ENCODE measurements around the gene ADAMTS16.

DNA sequence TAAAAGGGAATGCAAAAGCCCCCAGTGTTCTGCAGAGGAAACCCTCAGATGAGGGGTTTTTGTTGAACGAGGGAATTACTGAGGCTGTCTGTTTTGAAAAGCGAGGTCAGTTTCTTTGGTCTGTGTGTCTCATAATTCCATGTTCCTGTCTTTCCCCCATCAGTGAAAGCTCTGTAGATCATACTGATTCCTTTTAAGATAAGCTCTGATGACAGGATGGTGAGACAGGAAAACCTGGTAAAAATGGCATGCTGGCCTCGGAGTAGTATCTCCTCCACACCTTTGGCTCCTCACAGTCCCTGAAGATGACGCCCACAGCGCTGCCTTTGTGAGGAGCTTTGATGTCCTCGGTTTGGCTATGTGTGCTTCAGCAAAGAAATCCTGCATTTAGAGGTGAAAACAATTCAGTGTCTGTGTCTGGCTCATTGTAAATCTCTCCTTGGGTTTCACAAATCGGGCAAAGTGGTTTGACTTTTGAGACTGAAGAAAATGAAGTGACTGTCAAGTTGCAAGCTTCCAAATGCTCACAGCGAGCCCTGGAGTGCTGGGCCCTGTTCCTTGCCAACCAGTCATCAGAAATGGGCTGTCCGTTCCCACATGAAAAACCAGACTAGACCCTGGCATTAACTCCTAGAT lies 157.4 kb downstream of the ADAMTS16 start:
- TF ChIP-seq, protein P1, sequence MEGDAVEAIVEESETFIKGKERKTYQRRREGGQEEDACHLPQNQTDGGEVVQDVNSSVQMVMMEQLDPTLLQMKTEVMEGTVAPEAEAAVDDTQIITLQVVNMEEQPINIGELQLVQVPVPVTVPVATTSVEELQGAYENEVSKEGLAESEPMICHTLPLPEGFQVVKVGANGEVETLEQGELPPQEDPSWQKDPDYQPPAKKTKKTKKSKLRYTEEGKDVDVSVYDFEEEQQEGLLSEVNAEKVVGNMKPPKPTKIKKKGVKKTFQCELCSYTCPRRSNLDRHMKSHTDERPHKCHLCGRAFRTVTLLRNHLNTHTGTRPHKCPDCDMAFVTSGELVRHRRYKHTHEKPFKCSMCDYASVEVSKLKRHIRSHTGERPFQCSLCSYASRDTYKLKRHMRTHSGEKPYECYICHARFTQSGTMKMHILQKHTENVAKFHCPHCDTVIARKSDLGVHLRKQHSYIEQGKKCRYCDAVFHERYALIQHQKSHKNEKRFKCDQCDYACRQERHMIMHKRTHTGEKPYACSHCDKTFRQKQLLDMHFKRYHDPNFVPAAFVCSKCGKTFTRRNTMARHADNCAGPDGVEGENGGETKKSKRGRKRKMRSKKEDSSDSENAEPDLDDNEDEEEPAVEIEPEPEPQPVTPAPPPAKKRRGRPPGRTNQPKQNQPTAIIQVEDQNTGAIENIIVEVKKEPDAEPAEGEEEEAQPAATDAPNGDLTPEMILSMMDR (IDR thresholded peaks at IDR 0.05), result no peak
- TF ChIP-seq POLR2A (IDR thresholded peaks at IDR 0.05), result no peak
